SK-N-MC (cell line): ENCODE data around the gene SAMD9L.
A peak's percentile ranks its signal among the peaks of the same experiment; 100 is the strongest.

Source experiments
- DNase-seq: peaks from one replicate; pipeline ENCODE4 v3.0.0-alpha.2; 2011; ENCODE audit warnings: low read depth, low spot score
- H3K27ac ChIP-seq: fragments of 200-600 bp; sonication (generic); 2 replicates; pipeline ENCODE4 v1.5.1; 2016; ENCODE audit warnings: mixed run types
- H3K36me3 ChIP-seq: fragments of 200-600 bp; sonication (generic); 2 replicates; pipeline ENCODE4 v1.6.1; 2017; ENCODE audit warnings: antibody characterized with exemption, low read length, mixed read lengths; ENCODE audit not compliant: insufficient read depth
- H3K4me3 ChIP-seq: fragments of 200-600 bp; sonication (generic); 2 replicates; pipeline ENCODE4 v1.5.1; 2016
- H3K9ac ChIP-seq: fragments of 200-600 bp; sonication (generic); 2 replicates; pipeline ENCODE4 v1.8.0; 2017; ENCODE audit warnings: mixed run types, mixed read lengths; ENCODE audit not compliant: insufficient read length
- H3K9me3 ChIP-seq: fragments of 200-600 bp; sonication (generic); 2 replicates; pipeline ENCODE4 v1.6.1; 2017; ENCODE audit warnings: low read depth, mild to moderate bottlenecking, antibody characterized with exemption, low read length, moderate library complexity, mixed read lengths
- EZH2 ChIP-seq: fragments of 200-600 bp; sonication (generic); IDR thresholded peaks from one replicate; pipeline ENCODE4 v1.6.1; 2017; ENCODE audit warnings: antibody characterized with exemption
- FOXP2 ChIP-seq: optimal IDR thresholded peaks from 2 replicates; pipeline ENCODE3; 2011; ENCODE audit warnings: mild to moderate bottlenecking, moderate library complexity; ENCODE audit not compliant: insufficient read depth; ENCODE audit errors: extremely low read length, control extremely low read depth
- POLR2AphosphoS5 ChIP-seq: IDR thresholded peaks from 2 replicates; pipeline ENCODE4 v1.6.1; 2012; ENCODE audit warnings: mild to moderate bottlenecking, low read depth, low read length, borderline replicate concordance

The SAMD9L gene

GRCh38 chr7:93117327-93117726 is 30.9 kb downstream of the SAMD9L start:
- H3K27ac ChIP-seq = no peak overlapping the region
- H3K4me3 ChIP-seq = peak overlapping the region; percentile 84
- H3K36me3 ChIP-seq = no peaks in the 10 kb centered on the region
- TF ChIP-seq EZH2 = no peak
- TF ChIP-seq FOXP2 = no peak
- TF ChIP-seq POLR2AphosphoS5 = no peak
- DNase-seq = no peak
- H3K9me3 ChIP-seq = no peaks in the 10 kb centered on the region
- H3K9ac ChIP-seq = peak overlapping the region; percentile 74

- no peak overlapping the region for H3K9ac ChIP-seq
- H3K36me3 ChIP-seq = no peaks in the 10 kb centered on the region
- TF ChIP-seq EZH2 (no peak), POLR2AphosphoS5 (no peak), FOXP2 (no peak)
- H3K9me3 ChIP-seq = no peaks in the 10 kb centered on the region
- no peak overlapping the region for H3K27ac ChIP-seq
- DNase-seq = no peak
- H3K4me3 ChIP-seq = no peak overlapping the region
These were observed 32.4 kb downstream of the SAMD9L start for GRCh38 chr7:93115796-93116195.

- H3K27ac ChIP-seq = no peak overlapping the region
These were observed 40.2 kb downstream of the SAMD9L start for GRCh38 chr7:93108003-93108402.

GRCh38 chr7:93097388-93097787 is 50.8 kb downstream of the SAMD9L start:
- Histone ChIP-seq H3K4me3 (no peak overlapping the region), H3K9ac (no peak overlapping the region), H3K36me3 (no peaks in the 10 kb centered on the region), H3K9me3 (no peaks in the 10 kb centered on the region), H3K27ac (no peak overlapping the region)
- no peak for DNase-seq
- no peak for TF ChIP-seq EZH2
- TF ChIP-seq POLR2AphosphoS5 = no peak
- TF ChIP-seq FOXP2 = no peak

More at GRCh38 chr7:93108003-93108402, 40.2 kb downstream of the SAMD9L start:
- no peak for TF ChIP-seq FOXP2
- no peak for TF ChIP-seq POLR2AphosphoS5
- TF ChIP-seq EZH2 = no peak
- Histone ChIP-seq H3K9ac (no peak overlapping the region), H3K4me3 (no peak overlapping the region), H3K9me3 (no peaks in the 10 kb centered on the region), H3K36me3 (peaks cover 9% of the 10 kb centered on the region)
- no peak for DNase-seq

- TF ChIP-seq EZH2 (no peak), FOXP2 (no peak), POLR2AphosphoS5 (no peak)
- no peak overlapping the region for H3K27ac ChIP-seq
- H3K9me3 ChIP-seq = no peaks in the 10 kb centered on the region
- H3K36me3 ChIP-seq = no peaks in the 10 kb centered on the region
- no peak overlapping the region for H3K4me3 ChIP-seq
- no peak for DNase-seq
- H3K9ac ChIP-seq = no peak overlapping the region
These were observed 55.3 kb downstream of the SAMD9L start for GRCh38 chr7:93092757-93093370.
